Tibial artery (tissue), 4 donors: ENCODE measurements around the gene GDPD4.

Experiments used
- DNase-seq, 2 donors: peaks; one replicate each; pipeline ENCODE4 v3.0.0-alpha.2; 2019
- H3K27ac ChIP-seq, 2 donors: fragments of 200-600 bp; sonication (generic) in 1 of 2; 1 replicate in 1 of 2; 2 replicates in 1 of 2; pipeline ENCODE4 v1.5.1; 2018 to 2019; ENCODE audit warnings: mild to moderate bottlenecking in 1 of 2
- H3K27me3 ChIP-seq, 2 donors: fragments of 200-600 bp; sonication (generic) in 1 of 2; one replicate each; pipeline versions ENCODE4 v1.5.1 to v1.6.0; 2016 to 2019
- H3K36me3 ChIP-seq, 3 donors: fragments of 200-600 bp; sonication (generic) in 2 of 3; one replicate each; pipeline ENCODE4 v1.5.1; 2016 to 2019; ENCODE audit warnings: mild to moderate bottlenecking in 2 of 3
- H3K4me1 ChIP-seq, 4 donors: fragments of 200-600 bp; sonication (generic) in 2 of 4; 1 replicate in 3 of 4; 2 replicates in 1 of 4; pipeline ENCODE4 v1.5.1; 2016 to 2019
- H3K4me3 ChIP-seq, 2 donors: fragments of 200-600 bp; sonication (generic) in 1 of 2; 1 replicate in 1 of 2; 2 replicates in 1 of 2; pipeline ENCODE4 v1.5.1; 2018 to 2019; ENCODE audit warnings: mild to moderate bottlenecking in 2 of 2
- H3K9me3 ChIP-seq, 3 donors: fragments of 200-600 bp; sonication (generic) in 1 of 3; one replicate each; pipeline ENCODE4 v1.5.1; 2016 to 2019
- intact Hi-C: fragments of 100-400 bp; cut with DNase I; formaldehyde crosslinking; loops from one replicate; pipeline ENCODE4 v1.15.0; 2023; ENCODE audit warnings: low total_unique reads
- TF ChIP-seq, protein P1 (sequence below), 2 experiments: fragments of 200-600 bp in 1 of 2; fragments of 450-650 bp in 1 of 2; IDR thresholded peaks; one replicate each; pipeline ENCODE4 v1.5.1; 2017 to 2019; ENCODE audit warnings: antibody characterized with exemption in 2 of 2, mild to moderate bottlenecking in 1 of 2, moderate library complexity in 1 of 2

The GDPD4 gene

DNA sequence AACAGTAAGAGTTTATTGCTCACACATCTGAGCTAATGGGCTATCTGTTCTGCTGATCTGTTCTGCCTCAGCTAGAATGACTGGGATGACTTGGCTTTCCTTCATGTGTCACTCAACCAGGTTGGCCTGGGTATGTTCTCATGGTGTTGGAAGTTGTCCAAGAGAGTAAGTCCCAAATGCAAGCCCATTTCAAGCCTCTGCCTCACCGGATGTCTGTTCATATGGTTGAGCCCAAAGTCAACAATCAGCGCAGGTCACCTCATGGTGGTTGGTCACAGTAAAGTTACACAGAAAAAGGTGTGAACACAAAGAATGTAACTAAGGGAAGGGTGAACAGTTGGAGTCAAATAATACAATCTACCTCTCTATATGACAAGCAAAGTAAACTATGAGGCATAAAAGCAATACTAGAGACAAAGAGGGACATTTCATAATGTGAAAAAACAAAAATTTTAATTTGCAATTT lies 1.9 kb downstream of the GDPD4 start:
- H3K4me1 ChIP-seq, result no peaks in the 10 kb centered on the region
- H3K27ac ChIP-seq, result no peak overlapping the region
- H3K36me3 ChIP-seq, result no peaks in the 10 kb centered on the region
- intact Hi-C loops, result no loop called here
- no peaks in the 10 kb centered on the region for H3K27me3 ChIP-seq
- no peaks in the 10 kb centered on the region for H3K9me3 ChIP-seq
- TF ChIP-seq, protein P1, sequence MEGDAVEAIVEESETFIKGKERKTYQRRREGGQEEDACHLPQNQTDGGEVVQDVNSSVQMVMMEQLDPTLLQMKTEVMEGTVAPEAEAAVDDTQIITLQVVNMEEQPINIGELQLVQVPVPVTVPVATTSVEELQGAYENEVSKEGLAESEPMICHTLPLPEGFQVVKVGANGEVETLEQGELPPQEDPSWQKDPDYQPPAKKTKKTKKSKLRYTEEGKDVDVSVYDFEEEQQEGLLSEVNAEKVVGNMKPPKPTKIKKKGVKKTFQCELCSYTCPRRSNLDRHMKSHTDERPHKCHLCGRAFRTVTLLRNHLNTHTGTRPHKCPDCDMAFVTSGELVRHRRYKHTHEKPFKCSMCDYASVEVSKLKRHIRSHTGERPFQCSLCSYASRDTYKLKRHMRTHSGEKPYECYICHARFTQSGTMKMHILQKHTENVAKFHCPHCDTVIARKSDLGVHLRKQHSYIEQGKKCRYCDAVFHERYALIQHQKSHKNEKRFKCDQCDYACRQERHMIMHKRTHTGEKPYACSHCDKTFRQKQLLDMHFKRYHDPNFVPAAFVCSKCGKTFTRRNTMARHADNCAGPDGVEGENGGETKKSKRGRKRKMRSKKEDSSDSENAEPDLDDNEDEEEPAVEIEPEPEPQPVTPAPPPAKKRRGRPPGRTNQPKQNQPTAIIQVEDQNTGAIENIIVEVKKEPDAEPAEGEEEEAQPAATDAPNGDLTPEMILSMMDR (IDR thresholded peaks at IDR 0.05), result no peak
- no peak for DNase-seq
- H3K4me3 ChIP-seq, result no peak overlapping the region

DNA sequence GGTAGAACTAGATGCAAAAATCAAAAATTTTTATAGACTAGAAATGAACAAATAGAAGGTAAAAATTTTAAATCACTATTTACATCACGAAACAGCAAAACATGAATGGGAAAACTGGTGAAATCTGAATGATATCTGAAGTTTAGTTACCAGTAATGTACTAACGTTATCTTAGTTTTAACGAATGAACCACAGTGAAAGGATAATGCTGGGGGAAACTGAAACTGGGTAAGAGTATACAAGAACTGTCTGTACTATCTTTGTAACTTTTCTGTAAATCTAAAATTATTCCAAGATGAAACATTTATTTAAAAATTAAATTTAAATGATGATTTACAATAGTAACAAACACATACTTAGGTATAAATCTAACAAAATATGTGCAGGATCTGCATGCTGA lies 7.4 kb downstream of the GDPD4 start:
- Histone ChIP-seq H3K36me3 (no peaks in the 10 kb centered on the region), H3K9me3 (peaks cover 0 to 3% (median 0%) of the 10 kb centered on the region in 3 donors), H3K4me1 (no peaks in the 10 kb centered on the region), H3K4me3 (no peak overlapping the region), H3K27ac (no peak overlapping the region), H3K27me3 (no peaks in the 10 kb centered on the region)
- no peak for DNase-seq
- TF ChIP-seq, protein P1 (IDR thresholded peaks at IDR 0.05), result no peak
- intact Hi-C loops, result no loop called here

DNA sequence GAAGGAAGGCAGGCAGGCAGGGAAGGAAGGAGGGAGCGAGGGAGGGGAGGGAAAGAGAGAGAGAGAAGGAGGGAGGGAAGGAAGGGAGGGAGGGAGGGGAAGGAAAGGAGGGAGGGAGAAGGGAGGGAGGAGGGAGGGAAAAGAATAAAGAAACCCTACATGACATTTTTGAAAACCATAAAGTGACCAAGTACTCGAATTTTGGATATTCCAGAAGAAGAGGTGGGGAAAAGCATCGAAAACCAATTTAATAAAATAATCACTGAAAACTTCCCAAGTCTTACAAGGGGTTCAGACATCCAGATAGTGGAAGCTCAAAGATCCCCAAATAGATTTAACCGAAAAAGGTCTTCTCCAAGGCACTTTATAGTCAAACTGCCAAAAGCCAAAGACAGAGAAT lies 11.7 kb downstream of the GDPD4 start:
- Histone ChIP-seq H3K4me3 (no peak overlapping the region), H3K27ac (no peak overlapping the region), H3K27me3 (peaks cover 0 to 6% of the 10 kb centered on the region in 2 donors), H3K9me3 (peaks cover 0 to 3% (median 0%) of the 10 kb centered on the region in 3 donors), H3K36me3 (no peaks in the 10 kb centered on the region), H3K4me1 (no peaks in the 10 kb centered on the region)
- TF ChIP-seq, protein P1 (IDR thresholded peaks at IDR 0.05), result no peak
- no peak for DNase-seq
- intact Hi-C loops, result no loop called here

DNA sequence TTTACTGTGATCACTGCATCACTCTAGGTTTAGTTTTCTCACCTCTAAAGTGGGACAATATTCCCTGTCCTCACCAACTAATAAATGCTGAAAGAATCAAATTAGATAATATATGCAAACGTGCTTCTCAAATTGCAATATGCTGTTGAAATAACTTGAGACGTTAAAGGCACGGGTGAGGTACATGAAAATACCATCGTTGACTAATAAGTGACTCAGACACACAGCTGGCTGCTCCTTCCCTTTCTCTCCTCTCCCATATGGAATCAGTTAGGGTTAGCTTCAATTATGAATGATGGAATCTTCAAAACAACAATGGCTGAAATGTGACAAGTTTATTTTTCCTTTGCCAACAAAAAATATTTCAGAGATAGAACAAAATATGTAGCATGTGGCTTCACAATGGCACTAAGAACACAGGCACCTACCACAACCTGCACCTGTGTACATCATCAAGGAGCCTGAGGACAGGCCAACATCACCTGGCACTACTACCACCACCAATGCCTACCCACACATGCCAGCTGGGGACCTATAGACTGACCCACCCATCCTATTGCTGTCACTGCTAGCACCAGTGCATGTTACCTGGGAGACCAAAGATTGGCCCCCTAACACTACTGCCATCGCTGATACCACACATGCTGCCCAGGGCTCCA lies 13.7 kb downstream of the GDPD4 start:
- H3K27me3 ChIP-seq, result peaks cover 0 to 6% of the 10 kb centered on the region in 2 donors
- no peak overlapping the region for H3K4me3 ChIP-seq
- no peak for DNase-seq
- intact Hi-C loops, result no loop called here
- H3K4me1 ChIP-seq, result no peaks in the 10 kb centered on the region
- no peaks in the 10 kb centered on the region for H3K36me3 ChIP-seq
- H3K9me3 ChIP-seq, result no peaks in the 10 kb centered on the region
- TF ChIP-seq, protein P1 (IDR thresholded peaks at IDR 0.05), result no peak
- no peak overlapping the region for H3K27ac ChIP-seq

DNA sequence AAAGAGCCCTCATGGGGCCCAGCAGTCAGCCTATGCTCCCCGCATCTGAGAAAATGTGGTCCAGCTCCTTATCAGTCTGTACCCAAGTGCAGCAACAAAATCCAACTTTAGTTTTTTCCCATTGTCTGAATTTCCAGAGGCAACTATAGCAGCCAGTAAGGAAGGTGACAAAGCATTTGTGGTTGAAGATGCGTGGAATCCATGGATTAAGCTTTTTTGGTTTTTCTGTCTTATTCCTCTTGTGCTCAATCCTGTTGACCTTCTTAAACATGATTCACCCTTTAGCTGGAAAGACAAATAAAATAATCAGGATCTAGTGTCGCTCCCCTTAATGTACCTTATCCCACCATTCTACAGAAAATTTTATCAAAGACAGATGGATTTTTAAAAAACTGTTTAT lies 14.3 kb downstream of the GDPD4 start:
- no peaks in the 10 kb centered on the region for H3K36me3 ChIP-seq
- H3K4me3 ChIP-seq, result no peak overlapping the region
- intact Hi-C loops, result no loop called here
- no peak for DNase-seq
- no peaks in the 10 kb centered on the region for H3K9me3 ChIP-seq
- H3K27me3 ChIP-seq, result peaks cover 0 to 6% of the 10 kb centered on the region in 2 donors
- no peaks in the 10 kb centered on the region for H3K4me1 ChIP-seq
- TF ChIP-seq, protein P1 (IDR thresholded peaks at IDR 0.05), result no peak
- H3K27ac ChIP-seq, result no peak overlapping the region
